ENCODE data around the gene HSD17B4. TPM values are rescaled to one million over a fixed set of nuclear protein-coding genes. Genes with fewer than 3 reads are reported as not detected.

HSD17B4 gene
- total RNA-seq, 1 experiment from 2014 or later = 142 TPM

- RAD21 ChIA-PET (ENCODE audit: low non-redundant PET in 1 of 2, low total read pairs in 2 of 2, uncharacterized antibody in 2 of 2, unreplicated experiment in 2 of 2) = no interaction called here
- Histone ChIP-seq H3K27ac (ENCODE audit: low read depth, low read length) (no peak overlapping the region), H3K27me3 (ENCODE audit: insufficient read depth, low read length) (no peaks in the 10 kb centered on the region), H3K9ac (ENCODE audit: low read length) (no peak overlapping the region), H3K36me3 (ENCODE audit: control insufficient read depth in 1 of 2, insufficient read depth in 2 of 2, low read length in 2 of 2) (no peaks in the 10 kb centered on the region), H3K4me1 (ENCODE audit: control insufficient read depth in 1 of 2, insufficient read depth in 2 of 2, low read length in 2 of 2) (no peaks in the 10 kb centered on the region), H3K9me2 (ENCODE audit: insufficient read depth) (no peaks in the 10 kb centered on the region), H3K9me3 (ENCODE audit: control insufficient read depth in 1 of 2, insufficient read depth in 1 of 2, low read depth in 1 of 2, low read length in 2 of 2) (no peaks in the 10 kb centered on the region), H2AFZ (ENCODE audit: low read depth, low read length, poor library complexity, severe bottlenecking) (no peak overlapping the region), H3K79me2 (ENCODE audit: insufficient read depth, low read length) (no peaks in the 10 kb centered on the region), H3K4me2 (ENCODE audit: low read length) (no peak overlapping the region), H4K20me1 (ENCODE audit: insufficient read depth) (no peaks in the 10 kb centered on the region), H3K4me3 (replicated peaks in 1 of 2; ENCODE audit: low read depth in 1 of 2, low read length in 2 of 2) (no peak overlapping the region)
- TF ChIP-seq MAX (IDR thresholded peaks at IDR 0.05) = no peak
- no peak for TF ChIP-seq YY1 (IDR thresholded peaks at IDR 0.05; ENCODE audit: extremely low read depth, insufficient replicate concordance, low read depth, low read length)
- TF ChIP-seq ELF1 (IDR thresholded peaks at IDR 0.05; ENCODE audit: borderline replicate concordance, low read depth) = no peak
- no peak for TF ChIP-seq EGR1 (IDR thresholded peaks at IDR 0.05; ENCODE audit: low read depth)
- TF ChIP-seq RAD21 (IDR thresholded peaks at IDR 0.05; ENCODE audit: low read depth) = no peak
- TF ChIP-seq ZNF274 (IDR thresholded peaks at IDR 0.05; ENCODE audit: low read depth, low read length) = no peak
- no peak for TF ChIP-seq EZH2 (IDR thresholded peaks at IDR 0.05)
- no peak for TF ChIP-seq ATF3 (IDR thresholded peaks at IDR 0.05)
- no peak for TF ChIP-seq CBX3 (IDR thresholded peaks at IDR 0.05; ENCODE audit: low read depth)
- TF ChIP-seq FOSL1 (IDR thresholded peaks at IDR 0.05; ENCODE audit: low read depth) = no peak
- POLR2A ChIA-PET = no interaction called here
- BruUV-seq (replicated peaks) = no TSS peak
- CTCF ChIA-PET = no interaction called here
- DNase-seq (ENCODE audit: low read depth, low spot score) (no peak), ATAC-seq (no peak)
- intact Hi-C loops (cut with micrococcal nuclease) = no loop called here
These were observed 46.9 kb upstream of the HSD17B4 start for GRCh38 chr5:119405419-119405818.

GRCh38 chr5:119406551-119407110 is 45.7 kb upstream of the HSD17B4 start:
- no peak overlapping the region for H3K27ac ChIP-seq (ENCODE audit: low read depth, low read length)
- no peak overlapping the region for H3K9ac ChIP-seq (ENCODE audit: low read length)
- ATAC-seq (no peak), DNase-seq (ENCODE audit: low read depth, low spot score) (no peak)
- H3K4me1 ChIP-seq (ENCODE audit: control insufficient read depth in 1 of 2, insufficient read depth in 2 of 2, low read length in 2 of 2) = peaks cover 0 to 3% of the 10 kb centered on the region in 2 experiments; a peak in 1 of 4 replicates
- BruUV-seq (replicated peaks) = no TSS peak
- no peak overlapping the region for H2AFZ ChIP-seq (ENCODE audit: low read depth, low read length, poor library complexity, severe bottlenecking)
- H3K9me2 ChIP-seq (ENCODE audit: insufficient read depth) = no peaks in the 10 kb centered on the region
- CTCF ChIA-PET = no interaction called here
- RAD21 ChIA-PET (ENCODE audit: low non-redundant PET in 1 of 2, low total read pairs in 2 of 2, uncharacterized antibody in 2 of 2, unreplicated experiment in 2 of 2) = no interaction called here
- H3K4me2 ChIP-seq (ENCODE audit: low read length) = no peak overlapping the region
- no peaks in the 10 kb centered on the region for H3K27me3 ChIP-seq (ENCODE audit: insufficient read depth, low read length)
- intact Hi-C loops (cut with micrococcal nuclease) = no loop called here
- POLR2A ChIA-PET = no interaction called here
- H3K9me3 ChIP-seq (ENCODE audit: control insufficient read depth in 1 of 2, insufficient read depth in 1 of 2, low read depth in 1 of 2, low read length in 2 of 2) = no peaks in the 10 kb centered on the region
- no peak overlapping the region for H3K4me3 ChIP-seq (replicated peaks in 1 of 2; ENCODE audit: low read depth in 1 of 2, low read length in 2 of 2)
- H3K79me2 ChIP-seq (ENCODE audit: insufficient read depth, low read length) = no peaks in the 10 kb centered on the region
- no peaks in the 10 kb centered on the region for H3K36me3 ChIP-seq (ENCODE audit: control insufficient read depth in 1 of 2, insufficient read depth in 2 of 2, low read length in 2 of 2)
- H4K20me1 ChIP-seq (ENCODE audit: insufficient read depth) = no peaks in the 10 kb centered on the region
- TF ChIP-seq POLR2A (IDR thresholded peaks at IDR 0.05; ENCODE audit: borderline replicate concordance, extremely low read depth, insufficient read depth, insufficient read length) (no peak), SIN3A (IDR thresholded peaks at IDR 0.05; ENCODE audit: low read depth) (no peak), SP1 (IDR thresholded peaks at IDR 0.05; ENCODE audit: low read depth) (no peak), ATF3 (IDR thresholded peaks at IDR 0.05) (no peak), JUND (IDR thresholded peaks at IDR 0.05) (no peak), ELF1 (IDR thresholded peaks at IDR 0.05; ENCODE audit: borderline replicate concordance, low read depth) (no peak), POLR2AphosphoS5 (IDR thresholded peaks at IDR 0.05; ENCODE audit: low read depth, low read length) (no peak), ZNF274 (IDR thresholded peaks at IDR 0.05; ENCODE audit: low read depth, low read length) (no peak), ZBTB33 (IDR thresholded peaks at IDR 0.05; ENCODE audit: extremely low read depth, insufficient replicate concordance, low read length) (no peak), EGR1 (IDR thresholded peaks at IDR 0.05; ENCODE audit: low read depth) (no peak), RAD21 (IDR thresholded peaks at IDR 0.05; ENCODE audit: low read depth) (no peak), SRF (IDR thresholded peaks at IDR 0.05; ENCODE audit: low read depth) (no peak), EZH2 (IDR thresholded peaks at IDR 0.05) (no peak)

Measured in HCT116 (cell line).